Neural cell (in vitro differentiated cells): ENCODE data around the gene RRAS2. TPM values are rescaled to one million over a fixed set of nuclear protein-coding genes. Genes with fewer than 3 reads are reported as not detected.

Source experiments
- H2AFZ ChIP-seq: fragments of 200-600, 300-800 bp; sonication (generic), shearing (Covaris generic); 2 replicates; pipeline ENCODE4 v1.6.0; 2014; ENCODE audit warnings: low read depth, mild to moderate bottlenecking, antibody characterized with exemption, low read length, moderate library complexity
- H3F3A ChIP-seq: fragments of 200-600 bp; shearing (Covaris generic); 2 replicates; pipeline ENCODE4 v1.6.1; 2016; ENCODE audit warnings: mild to moderate bottlenecking, moderate library complexity, mixed read lengths, antibody characterized with exemption, low read length; ENCODE audit not compliant: insufficient read depth, poor library complexity, severe bottlenecking
- H3K27ac ChIP-seq: fragments of 200-600, 300-800 bp; sonication (generic), shearing (Covaris generic); 2 replicates; pipeline ENCODE4 v1.5.1; 2014; ENCODE audit warnings: mild to moderate bottlenecking, low read length, moderate library complexity
- H3K27me3 ChIP-seq: fragments of 300-800, 200-600 bp; sonication (generic), shearing (Covaris generic); 2 replicates; pipeline ENCODE4 v1.6.0; 2014; ENCODE audit warnings: mild to moderate bottlenecking, low read depth, low read length, moderate library complexity; ENCODE audit not compliant: insufficient read depth
- H3K36me3 ChIP-seq: fragments of 300-800, 200-600 bp; sonication (generic), shearing (Covaris generic); 2 replicates; pipeline ENCODE4 v1.5.1; 2014; ENCODE audit warnings: mild to moderate bottlenecking, antibody characterized with exemption, low read length, moderate library complexity; ENCODE audit not compliant: insufficient read depth
- H3K4me2 ChIP-seq: fragments of 300-800, 200-600 bp; sonication (generic), shearing (Covaris generic); 2 replicates; pipeline ENCODE4 v1.6.0; 2014; ENCODE audit warnings: mild to moderate bottlenecking, low read length
- H3K4me3 ChIP-seq: fragments of 300-800, 200-600 bp; sonication (generic), shearing (Covaris generic); 2 replicates; pipeline ENCODE4 v1.5.1; 2014; ENCODE audit warnings: mild to moderate bottlenecking, low read length, moderate library complexity
- H3K79me2 ChIP-seq: fragments of 200-600 bp; shearing (Covaris generic); replicated peaks from 2 replicates; pipeline ENCODE4 v1.6.0; 2014; ENCODE audit warnings: mild to moderate bottlenecking, low read length, moderate library complexity; ENCODE audit not compliant: insufficient read depth
- H3K9ac ChIP-seq: fragments of 300-800, 200-600 bp; sonication (generic), shearing (Covaris generic); 2 replicates; pipeline ENCODE4 v1.6.1; 2016; ENCODE audit warnings: mild to moderate bottlenecking, low read length, mixed read lengths
- H3K9me2 ChIP-seq: fragments of 200-600 bp; shearing (Covaris generic); 2 replicates; pipeline ENCODE4 v1.6.1; 2016; ENCODE audit warnings: mild to moderate bottlenecking, low read length, mixed read lengths; ENCODE audit not compliant: insufficient read depth
- H3K9me3 ChIP-seq: fragments of 200-600, 300-800 bp; sonication (generic), shearing (Covaris generic); 2 replicates; pipeline ENCODE4 v1.6.1; 2016; ENCODE audit warnings: mild to moderate bottlenecking, mixed run types, low read length, moderate library complexity, mixed read lengths
- H4K20me1 ChIP-seq: fragments of 200-600 bp; shearing (Covaris generic); 2 replicates; pipeline ENCODE4 v1.6.1; 2016; ENCODE audit warnings: mild to moderate bottlenecking, mixed run types; ENCODE audit not compliant: insufficient read depth
- CTCF ChIP-seq: fragments of 450-650 bp; IDR thresholded peaks from 2 replicates; pipeline ENCODE4 v1.5.1; 2014; ENCODE audit warnings: antibody characterized with exemption, mild to moderate bottlenecking, moderate library complexity; ENCODE audit not compliant: poor library complexity, severe bottlenecking
- EP300 ChIP-seq: fragments of 450-650 bp; conservative IDR thresholded peaks from 2 replicates; pipeline ENCODE4 v1.6.1; 2014; ENCODE audit warnings: antibody characterized with exemption, mild to moderate bottlenecking, moderate library complexity; ENCODE audit not compliant: poor library complexity, severe bottlenecking
- EZH2 ChIP-seq: fragments of 200-600, 300-800 bp; shearing (Covaris generic), sonication (generic); IDR thresholded peaks from 2 replicates; pipeline ENCODE4 v1.6.1; 2014; ENCODE audit warnings: antibody characterized with exemption, low read length, borderline replicate concordance, mild to moderate bottlenecking; ENCODE audit not compliant: insufficient read depth, poor library complexity, severe bottlenecking
- MXI1 ChIP-seq: fragments of 450-650 bp; conservative IDR thresholded peaks from 2 replicates; pipeline ENCODE4 v1.6.1; 2014; ENCODE audit warnings: antibody characterized with exemption, mild to moderate bottlenecking; ENCODE audit not compliant: poor library complexity, severe bottlenecking
- POLR2AphosphoS5 ChIP-seq: IDR thresholded peaks from 2 replicates; pipeline ENCODE4 v1.6.1; 2012
- RAD21 ChIP-seq: fragments of 450-650 bp; conservative IDR thresholded peaks from 2 replicates; pipeline ENCODE4 v1.6.1; 2014; ENCODE audit warnings: antibody characterized with exemption, mild to moderate bottlenecking, moderate library complexity
- SMC3 ChIP-seq: fragments of 450-650 bp; conservative IDR thresholded peaks from 2 replicates; pipeline ENCODE4 v1.6.1; 2014; ENCODE audit warnings: antibody characterized with exemption, mild to moderate bottlenecking, moderate library complexity; ENCODE audit not compliant: poor library complexity
- TAF1 ChIP-seq: IDR thresholded peaks from 2 replicates; pipeline ENCODE4 v1.6.1; 2012; ENCODE audit warnings: low read depth
- polyA plus RNA-seq: library from polyadenylated mRNA; depleted of rRNA; stranded (reverse); fragments of >200 nt; gene quantifications from 2 replicates; pipeline ENCODE4 v1.2.3, GENCODE V29; 2014
- TF ChIP-seq, protein P1 (sequence below): IDR thresholded peaks from 2 replicates; pipeline ENCODE4 v1.6.1; 2012; ENCODE audit warnings: borderline replicate concordance

RRAS2 gene
- polyA plus RNA-seq, 1 donor from 2014 or later, result 47.3 TPM

DNA sequence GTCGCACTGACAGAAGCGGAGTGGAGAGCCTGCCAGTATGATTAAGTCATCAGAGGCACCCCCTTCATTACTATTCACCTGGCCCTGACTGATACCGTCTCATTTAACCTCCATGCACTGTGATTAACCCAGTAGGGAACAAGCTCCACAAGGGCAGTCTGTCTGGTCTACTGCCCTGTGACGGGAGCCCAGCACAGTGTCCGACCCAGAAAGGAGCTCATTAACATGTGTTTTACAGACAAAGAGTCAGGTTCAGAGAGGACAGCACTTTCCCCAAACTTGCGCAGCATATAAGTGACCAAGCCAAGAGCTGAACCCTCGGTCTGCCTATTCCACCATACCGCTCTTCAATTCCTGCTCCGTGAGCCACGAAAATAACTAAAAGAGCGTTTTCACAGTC lies 129.5 kb downstream of the RRAS2 start:
- no peaks in the 10 kb centered on the region for H3K9me3 ChIP-seq
- H3K4me3 ChIP-seq, result no peak overlapping the region
- H2AFZ ChIP-seq, result no peak overlapping the region
- TF ChIP-seq SMC3 (no peak), TAF1 (no peak), POLR2AphosphoS5 (no peak)
- no peaks in the 10 kb centered on the region for H3K9me2 ChIP-seq
- H3K9ac ChIP-seq, result no peak overlapping the region
- H3K36me3 ChIP-seq, result no peaks in the 10 kb centered on the region
- no peaks in the 10 kb centered on the region for H3K27me3 ChIP-seq
- H3F3A ChIP-seq, result no peaks in the 10 kb centered on the region
- H3K79me2 ChIP-seq, result no peaks in the 10 kb centered on the region
- no peaks in the 10 kb centered on the region for H4K20me1 ChIP-seq
- no peak overlapping the region for H3K4me2 ChIP-seq
- H3K27ac ChIP-seq, result no peak overlapping the region

- Histone ChIP-seq H3K27ac (no peak overlapping the region), H3K79me2 (no peaks in the 10 kb centered on the region), H3K4me2 (no peak overlapping the region), H3K36me3 (no peaks in the 10 kb centered on the region), H4K20me1 (no peaks in the 10 kb centered on the region), H3K4me3 (no peak overlapping the region), H2AFZ (no peak overlapping the region), H3K9ac (no peak overlapping the region), H3K9me3 (no peaks in the 10 kb centered on the region), H3F3A (no peaks in the 10 kb centered on the region), H3K27me3 (no peaks in the 10 kb centered on the region), H3K9me2 (no peaks in the 10 kb centered on the region)
- TF ChIP-seq POLR2AphosphoS5 (no peak), RAD21 (no peak), EP300 (no peak), SMC3 (no peak), MXI1 (no peak), EZH2 (no peak), CTCF (no peak), TAF1 (no peak)
- TF ChIP-seq, protein P1, sequence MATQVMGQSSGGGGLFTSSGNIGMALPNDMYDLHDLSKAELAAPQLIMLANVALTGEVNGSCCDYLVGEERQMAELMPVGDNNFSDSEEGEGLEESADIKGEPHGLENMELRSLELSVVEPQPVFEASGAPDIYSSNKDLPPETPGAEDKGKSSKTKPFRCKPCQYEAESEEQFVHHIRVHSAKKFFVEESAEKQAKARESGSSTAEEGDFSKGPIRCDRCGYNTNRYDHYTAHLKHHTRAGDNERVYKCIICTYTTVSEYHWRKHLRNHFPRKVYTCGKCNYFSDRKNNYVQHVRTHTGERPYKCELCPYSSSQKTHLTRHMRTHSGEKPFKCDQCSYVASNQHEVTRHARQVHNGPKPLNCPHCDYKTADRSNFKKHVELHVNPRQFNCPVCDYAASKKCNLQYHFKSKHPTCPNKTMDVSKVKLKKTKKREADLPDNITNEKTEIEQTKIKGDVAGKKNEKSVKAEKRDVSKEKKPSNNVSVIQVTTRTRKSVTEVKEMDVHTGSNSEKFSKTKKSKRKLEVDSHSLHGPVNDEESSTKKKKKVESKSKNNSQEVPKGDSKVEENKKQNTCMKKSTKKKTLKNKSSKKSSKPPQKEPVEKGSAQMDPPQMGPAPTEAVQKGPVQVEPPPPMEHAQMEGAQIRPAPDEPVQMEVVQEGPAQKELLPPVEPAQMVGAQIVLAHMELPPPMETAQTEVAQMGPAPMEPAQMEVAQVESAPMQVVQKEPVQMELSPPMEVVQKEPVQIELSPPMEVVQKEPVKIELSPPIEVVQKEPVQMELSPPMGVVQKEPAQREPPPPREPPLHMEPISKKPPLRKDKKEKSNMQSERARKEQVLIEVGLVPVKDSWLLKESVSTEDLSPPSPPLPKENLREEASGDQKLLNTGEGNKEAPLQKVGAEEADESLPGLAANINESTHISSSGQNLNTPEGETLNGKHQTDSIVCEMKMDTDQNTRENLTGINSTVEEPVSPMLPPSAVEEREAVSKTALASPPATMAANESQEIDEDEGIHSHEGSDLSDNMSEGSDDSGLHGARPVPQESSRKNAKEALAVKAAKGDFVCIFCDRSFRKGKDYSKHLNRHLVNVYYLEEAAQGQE, result no peak
These were observed 130.6 kb downstream of the RRAS2 start for GRCh38 chr11:14228356-14228755.

Other genes starting within 250 kb of the RRAS2 start
- 140 and 157 TPM in 2 replicates for gene COPB1, start 140.6 kb upstream of the RRAS2 start, polyA plus RNA-seq
- gene PSMA1, start 161.2 kb upstream of the RRAS2 start, polyA plus RNA-seq, result 283 and 322 TPM in 2 replicates